Endothelial cell of umbilical vein (primary cell): ENCODE measurements around the gene EHMT1. TPM values are rescaled to one million over a fixed set of nuclear protein-coding genes. Genes with fewer than 3 reads are reported as not detected.

Experiments
- BruUV-seq: library from RNA; stranded (reverse); fragments of 400-500 nt; replicated peaks from 2 replicates; lab custom pipeline; 2021; lab: Mats Ljungman, UMichigan
- CTCF ChIA-PET: fragments of 300-600, 350-600 bp; sonication (Branson Sonifier 250); formaldehyde crosslinking; loops from one replicate; lab custom pipeline; 2021; ENCODE audit warnings: antibody characterized with exemption, inconsistent platforms; lab: Charles Lee
- POLR2A ChIA-PET: fragments of 300-600, 350-600 bp; sonication (Branson Sonifier 250); formaldehyde crosslinking; loops from one replicate; lab custom pipeline; 2021; ENCODE audit warnings: antibody characterized with exemption, inconsistent platforms; lab: Charles Lee
- DNase-seq: peaks from one replicate; pipeline ENCODE4 v3.0.0-alpha.2; 2011; ENCODE audit warnings: low read depth, low spot score
- FAIRE-seq: peaks from 2 replicates; lab custom pipeline; 2011; peaks lifted over from hg19 to GRCh38; lab: Jason Lieb, UNC
- H2AFZ ChIP-seq: 2 replicates; pipeline ENCODE4 v1.6.0; 2012; ENCODE audit warnings: low read depth, low read length, control low read depth, inconsistent platforms
- H3K27ac ChIP-seq: 2 replicates; pipeline ENCODE4 v1.5.1; 2011; ENCODE audit warnings: low read depth, mild to moderate bottlenecking, control low read depth, low read length, moderate library complexity; ENCODE audit not compliant: insufficient read depth
- H3K27me3 ChIP-seq, 2 experiments: 2 replicates each; pipeline versions ENCODE4 v1.6.0 to v1.6.1; 2011; ENCODE audit warnings: low read length in 2 of 2, mixed read lengths in 1 of 2; ENCODE audit not compliant: control insufficient read depth in 2 of 2, insufficient read depth in 2 of 2
- H3K36me3 ChIP-seq, 2 experiments: 2 replicates in 1 of 2; 3 replicates in 1 of 2; pipeline ENCODE4 v1.5.1; 2011; ENCODE audit warnings: low read length in 2 of 2, mild to moderate bottlenecking in 1 of 2, moderate library complexity in 1 of 2; ENCODE audit not compliant: control insufficient read depth in 2 of 2, insufficient read depth in 2 of 2; ENCODE audit errors: extremely low read depth in 1 of 2
- H3K4me1 ChIP-seq: 3 replicates; pipeline ENCODE4 v1.5.1; 2011; ENCODE audit warnings: mild to moderate bottlenecking, low read length; ENCODE audit not compliant: control insufficient read depth, insufficient read depth; ENCODE audit errors: extremely low read depth
- H3K4me2 ChIP-seq: 2 replicates; pipeline ENCODE4 v1.6.1; 2011; ENCODE audit warnings: low read length, control low read depth, mixed read lengths; ENCODE audit not compliant: insufficient read depth
- H3K4me3 ChIP-seq, 3 experiments: fragments of 200-600 bp in 1 of 3; sonication (generic), shearing (Covaris generic) in 1 of 3; replicated peaks in 1 of 3; 2 replicates each; pipeline ENCODE4 v1.5.1; 2011 to 2016; ENCODE audit warnings: control low read depth in 3 of 3, low read length in 3 of 3, mild to moderate bottlenecking in 2 of 3, inconsistent platforms in 1 of 3, low read depth in 1 of 3, moderate library complexity in 1 of 3; ENCODE audit not compliant: insufficient read depth in 1 of 3
- H3K79me2 ChIP-seq: 2 replicates; pipeline ENCODE4 v1.6.0; 2012; ENCODE audit warnings: low read length, inconsistent platforms; ENCODE audit not compliant: control insufficient read depth, insufficient read depth
- H3K9ac ChIP-seq: replicated peaks from 2 replicates; pipeline ENCODE3; 2011; ENCODE audit warnings: low read length, control low read depth; ENCODE audit not compliant: insufficient read depth; ENCODE audit errors: extremely low read depth
- H3K9me1 ChIP-seq: replicated peaks from 3 replicates; pipeline ENCODE4 v1.6.0; 2011; ENCODE audit warnings: mild to moderate bottlenecking, low read length; ENCODE audit not compliant: control insufficient read depth, insufficient read depth; ENCODE audit errors: extremely low read depth
- H3K9me3 ChIP-seq: replicated peaks from 2 replicates; pipeline ENCODE4 v1.5.1; 2012; ENCODE audit warnings: low read length, inconsistent platforms; ENCODE audit not compliant: control insufficient read depth, insufficient read depth
- H4K20me1 ChIP-seq: replicated peaks from 2 replicates; pipeline ENCODE3; 2011; ENCODE audit warnings: mild to moderate bottlenecking, low read length; ENCODE audit not compliant: control insufficient read depth, insufficient read depth; ENCODE audit errors: extremely low read depth
- CTCF ChIP-seq, 2 donors: IDR thresholded peaks; 1 replicate in 1 of 2; 2 replicates in 1 of 2; pipeline ENCODE4 v1.5.1; 2011; ENCODE audit warnings: low read length in 2 of 2, mild to moderate bottlenecking in 2 of 2, moderate library complexity in 2 of 2, control low read depth in 1 of 2, inconsistent platforms in 1 of 2, low read depth in 1 of 2; ENCODE audit not compliant: insufficient read depth in 1 of 2; ENCODE audit errors: extremely low read depth in 1 of 2
- EZH2 ChIP-seq: IDR thresholded peaks from 2 replicates; pipeline ENCODE4 v1.6.1; 2012; ENCODE audit warnings: borderline replicate concordance, low read depth, mild to moderate bottlenecking, moderate library complexity, low read length, inconsistent platforms; ENCODE audit not compliant: severe bottlenecking
- FOS ChIP-seq: IDR thresholded peaks from 2 replicates; pipeline ENCODE4 v1.6.1; 2011; ENCODE audit warnings: mild to moderate bottlenecking, low read length, moderate library complexity, borderline replicate concordance; ENCODE audit not compliant: insufficient read depth
- GATA2 ChIP-seq: IDR thresholded peaks from 2 replicates; pipeline ENCODE4 v1.7.0; 2011; ENCODE audit warnings: low read depth, mild to moderate bottlenecking, moderate library complexity, mixed read lengths, low read length; ENCODE audit not compliant: insufficient read length, insufficient read depth
- JUN ChIP-seq: IDR thresholded peaks from 2 replicates; pipeline ENCODE4 v1.6.1; 2011; ENCODE audit warnings: borderline replicate concordance, low read depth; ENCODE audit not compliant: insufficient read length, insufficient read depth
- MYC ChIP-seq: IDR thresholded peaks from one replicate; pipeline ENCODE4 v1.6.1; 2011; ENCODE audit warnings: mild to moderate bottlenecking, low read depth, low read length
- POLR2A ChIP-seq: IDR thresholded peaks from 2 replicates; pipeline ENCODE4 v1.6.1; 2012; ENCODE audit warnings: low read depth, mild to moderate bottlenecking, control low read depth, low read length
- POLR2AphosphoS5 ChIP-seq: IDR thresholded peaks from 2 replicates; pipeline ENCODE4 v1.6.1; 2012; ENCODE audit warnings: low read depth, mild to moderate bottlenecking, control low read depth, low read length, moderate library complexity; ENCODE audit not compliant: insufficient read depth
- dilution Hi-C: fragments of 300-500 bp; cut with MboI; formaldehyde crosslinking; loops from one replicate; pipeline ENCODE4 v1.15.0; 2019; ENCODE audit warnings: low sequenced_read_pairs; ENCODE audit not compliant: extremely low pct_ligation_motif_present
- intact Hi-C: fragments of 100-400 bp; cut with micrococcal nuclease; formaldehyde crosslinking; loops from one replicate; pipeline ENCODE4 v1.10.0; 2022
- polyA plus RNA-seq, 4 experiments: library from polyadenylated mRNA; depleted of rRNA in 3 of 4; stranded (reverse) in 3 of 4; unstranded in 1 of 4; fragments of >200 nt; gene quantifications; 2 replicates each; pipeline versions ENCODE4 v1.2.1 to v1.2.3, GENCODE V29; 2011 to 2012; ENCODE audit warnings: missing spikeins in 1 of 4
- total RNA-seq: library from RNA; stranded (reverse); gene quantifications from 2 replicates; pipeline ENCODE4 v1.2.3, GENCODE V29; 2021
- TF ChIP-seq, protein P1 (sequence below): IDR thresholded peaks from 2 replicates; pipeline ENCODE4 v1.6.1; 2011; ENCODE audit not compliant: insufficient read depth, insufficient read length

EHMT1 gene
- total and polyA plus RNA-seq, 2 donors (not counting 3 experiments of a cell fraction or from before 2014, with no cell fraction given), result 48.2 to 104 TPM

GRCh38 chr9:137727716-137728115 lies 108.9 kb downstream of the EHMT1 start:
- intact Hi-C loops, result no loop called here
- Histone ChIP-seq H3K9me1 (no peaks in the 10 kb centered on the region), H3K79me2 (peaks cover 41% of the 10 kb centered on the region), H3K4me1 (no peaks in the 10 kb centered on the region), H3K9me3 (no peaks in the 10 kb centered on the region), H2AFZ (no peak overlapping the region), H3K27ac (no peak overlapping the region), H3K27me3 (no peaks in the 10 kb centered on the region), H3K4me2 (no peak overlapping the region), H3K36me3 (peaks cover 0 to 16% of the 10 kb centered on the region in 2 experiments), H3K4me3 (no peak overlapping the region), H3K9ac (no peak overlapping the region), H4K20me1 (no peaks in the 10 kb centered on the region)
- BruUV-seq, result no TSS peak
- dilution Hi-C loops, result no loop called here
- DNase-seq (no peak), FAIRE-seq (no peak)
- ChIA-PET CTCF (interaction anchor here (0.7 to 1.3 kb wide), 2 partner anchors 33 to 55 kb away, joined by 3 read pairs; no protein-coding TSS in a partner anchor), POLR2A (no interaction called here)
- TF ChIP-seq EZH2, result no peak
- TF ChIP-seq, protein P1, sequence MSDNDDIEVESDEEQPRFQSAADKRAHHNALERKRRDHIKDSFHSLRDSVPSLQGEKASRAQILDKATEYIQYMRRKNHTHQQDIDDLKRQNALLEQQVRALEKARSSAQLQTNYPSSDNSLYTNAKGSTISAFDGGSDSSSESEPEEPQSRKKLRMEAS, result no peak
- TF ChIP-seq JUN, result no peak
- no peak for TF ChIP-seq MYC
- TF ChIP-seq POLR2AphosphoS5, result no peak
- no peak for TF ChIP-seq FOS
- no peak for TF ChIP-seq GATA2
- no peak for TF ChIP-seq CTCF (IDR thresholded peaks at IDR 0.05; ENCODE audit: extremely low read depth in 1 of 2, insufficient read depth in 1 of 2, low read depth in 1 of 2, low read length in 2 of 2)
- no peak for TF ChIP-seq POLR2A
